Endothelial cell (in vitro differentiated cells): Measurements from ENCODE around the gene CTNNAL1. TPM values are rescaled to one million over a fixed set of nuclear protein-coding genes. Genes with fewer than 3 reads are reported as not detected.
A peak's percentile ranks its signal among the peaks of the same experiment; 100 is the strongest.
"Not testable (repeated sequence)": the region's sequence is repeated elsewhere in the genome, so short reads cannot be mapped to it uniquely, and the experiment has no call there.

Experiments used
- DNase-seq: peaks from one replicate; pipeline ENCODE4 v3.0.0; 2021; ENCODE audit warnings: low spot score
- H3K27ac Mint-ChIP-seq: one replicate; pipeline ENCODE4 v1.8.0; 2021; ENCODE audit warnings: mixed read lengths, inconsistent platforms; ENCODE audit not compliant: unreplicated experiment
- H3K27me3 Mint-ChIP-seq: one replicate; pipeline ENCODE4 v1.8.0; 2021; ENCODE audit warnings: mild to moderate bottlenecking, moderate library complexity, mixed read lengths, inconsistent platforms; ENCODE audit not compliant: unreplicated experiment
- H3K36me3 Mint-ChIP-seq: one replicate; pipeline ENCODE4 v1.8.0; 2021; ENCODE audit warnings: mild to moderate bottlenecking, low read depth, mixed read lengths, inconsistent platforms; ENCODE audit not compliant: unreplicated experiment
- H3K4me1 Mint-ChIP-seq: one replicate; pipeline ENCODE4 v1.8.0; 2021; ENCODE audit warnings: mild to moderate bottlenecking, mixed read lengths, inconsistent platforms; ENCODE audit not compliant: unreplicated experiment
- H3K4me3 Mint-ChIP-seq: one replicate; pipeline ENCODE4 v1.8.0; 2021; ENCODE audit warnings: mild to moderate bottlenecking, mixed read lengths, inconsistent platforms; ENCODE audit not compliant: unreplicated experiment
- H3K9me3 Mint-ChIP-seq: one replicate; pipeline ENCODE4 v1.8.0; 2021; ENCODE audit warnings: mixed read lengths, inconsistent platforms; ENCODE audit not compliant: unreplicated experiment
- CTCF ChIP-seq: fragments of 200-600 bp; sonication (generic); IDR thresholded peaks from one replicate; pipeline ENCODE4 v1.5.0; 2021; ENCODE audit warnings: antibody characterized with exemption; ENCODE audit not compliant: unreplicated experiment
- long read RNA-seq: library from polyadenylated mRNA; unstranded; transcript quantifications from one replicate; pipeline ENCODE4 v2.0.0, GENCODE V29; 2020; ENCODE audit not compliant: unreplicated experiment
- total RNA-seq: library from RNA; stranded (reverse); fragmentation: NEBNext Ultra II Directional; extraction: Animal tissue kit (Norgen Biotek cat#: 25700); gene quantifications from one replicate; pipeline ENCODE4 v1.2.1, GENCODE V29; 2021; ENCODE audit not compliant: unreplicated experiment

CTNNAL1 gene
- total RNA-seq, result 31.2 TPM
- long read RNA-seq, transcript CTNNAL1-201 (19 exons, 2,490 nt), result major isoform, 11 of 26 reads
- long read RNA-seq, partial matches to known transcripts, result 11 of 26 reads
- long read RNA-seq, other reads (novel, unspliced or antisense), result 2 of 26 reads

- Mint-ChIP-seq H3K27ac (peak within 1 kb of the TSS; percentile 93), H3K36me3 (peaks cover 3% of the 10 kb centered on the region), H3K27me3 (peaks cover 15% of the 10 kb centered on the region), H3K4me3 (peak within 1 kb of the TSS; percentile 99), H3K4me1 (peaks cover 25% of the 10 kb centered on the region), H3K9me3 (no peaks in the 10 kb centered on the region)
- no peak for TF ChIP-seq CTCF
- peak; percentile 96 for DNase-seq
Measured at GRCh38 chr9:109012876-109013678, at the start of gene CTNNAL1. CTNNAL1 (minus strand) TSS chr9:109013499; CDS start chr9:109013442, 57 bp downstream.

- Mint-ChIP-seq H3K36me3 (peaks cover 14% of the 10 kb centered on the region), H3K27ac (no peak overlapping the region), H3K4me3 (no peak overlapping the region), H3K4me1 (no peaks in the 10 kb centered on the region), H3K27me3 (no peaks in the 10 kb centered on the region), H3K9me3 (no peaks in the 10 kb centered on the region)
- no peak for TF ChIP-seq CTCF
- DNase-seq, result no peak
Measured at GRCh38 chr9:109062543-109062942, 49.2 kb upstream of the CTNNAL1 start.

- no peak for DNase-seq
- H3K36me3 Mint-ChIP-seq, result peaks cover 26% of the 10 kb centered on the region
- no peaks in the 10 kb centered on the region for H3K9me3 Mint-ChIP-seq
- H3K27me3 Mint-ChIP-seq, result no peaks in the 10 kb centered on the region
- H3K27ac Mint-ChIP-seq, result no peak overlapping the region
- no peak for TF ChIP-seq CTCF
- no peak overlapping the region for H3K4me3 Mint-ChIP-seq
- no peaks in the 10 kb centered on the region for H3K4me1 Mint-ChIP-seq
Measured at GRCh38 chr9:109060191-109060590, 46.9 kb upstream of the CTNNAL1 start.

- not testable (repeated sequence) for H3K9me3 Mint-ChIP-seq, H3K27ac Mint-ChIP-seq, H3K27me3 Mint-ChIP-seq, H3K4me3 Mint-ChIP-seq, DNase-seq, H3K4me1 Mint-ChIP-seq
- peaks cover 36% of the 10 kb centered on the region for H3K36me3 Mint-ChIP-seq
Measured at GRCh38 chr9:109053121-109053520, 39.8 kb upstream of the CTNNAL1 start.

- no peak overlapping the region for H3K27ac Mint-ChIP-seq
- H3K9me3 Mint-ChIP-seq, result no peaks in the 10 kb centered on the region
- H3K36me3 Mint-ChIP-seq, result peaks cover 39% of the 10 kb centered on the region
- TF ChIP-seq CTCF, result no peak
- H3K4me1 Mint-ChIP-seq, result peaks cover 4% of the 10 kb centered on the region
- H3K27me3 Mint-ChIP-seq, result no peaks in the 10 kb centered on the region
- no peak for DNase-seq
- H3K4me3 Mint-ChIP-seq, result no peak overlapping the region
Measured at GRCh38 chr9:109052416-109052815, 39.1 kb upstream of the CTNNAL1 start.
